ENCODE data around the gene SCMH1.

- TF ChIP-seq CTCF (IDR thresholded peaks at IDR 0.05) (no peak), POLR2A (IDR thresholded peaks at IDR 0.05) (no peak), EP300 (IDR thresholded peaks at IDR 0.05) (no peak)
These were observed 28.8 kb downstream of the SCMH1 start for GRCh38 chr1:41213341-41213740.
